Neural cell (in vitro differentiated cells): ENCODE data around the gene ITGAE. TPM values are rescaled to one million over a fixed set of nuclear protein-coding genes. Genes with fewer than 3 reads are reported as not detected.

Source experiments
- H2AFZ ChIP-seq: fragments of 200-600, 300-800 bp; sonication (generic), shearing (Covaris generic); 2 replicates; pipeline ENCODE4 v1.6.0; 2014; ENCODE audit warnings: low read depth, mild to moderate bottlenecking, antibody characterized with exemption, low read length, moderate library complexity
- H3F3A ChIP-seq: fragments of 200-600 bp; shearing (Covaris generic); 2 replicates; pipeline ENCODE4 v1.6.1; 2016; ENCODE audit warnings: mild to moderate bottlenecking, moderate library complexity, mixed read lengths, antibody characterized with exemption, low read length; ENCODE audit not compliant: insufficient read depth, poor library complexity, severe bottlenecking
- H3K27ac ChIP-seq: fragments of 200-600, 300-800 bp; sonication (generic), shearing (Covaris generic); 2 replicates; pipeline ENCODE4 v1.5.1; 2014; ENCODE audit warnings: mild to moderate bottlenecking, low read length, moderate library complexity
- H3K27me3 ChIP-seq: fragments of 300-800, 200-600 bp; sonication (generic), shearing (Covaris generic); 2 replicates; pipeline ENCODE4 v1.6.0; 2014; ENCODE audit warnings: mild to moderate bottlenecking, low read depth, low read length, moderate library complexity; ENCODE audit not compliant: insufficient read depth
- H3K36me3 ChIP-seq: fragments of 300-800, 200-600 bp; sonication (generic), shearing (Covaris generic); 2 replicates; pipeline ENCODE4 v1.5.1; 2014; ENCODE audit warnings: mild to moderate bottlenecking, antibody characterized with exemption, low read length, moderate library complexity; ENCODE audit not compliant: insufficient read depth
- H3K4me2 ChIP-seq: fragments of 300-800, 200-600 bp; sonication (generic), shearing (Covaris generic); 2 replicates; pipeline ENCODE4 v1.6.0; 2014; ENCODE audit warnings: mild to moderate bottlenecking, low read length
- H3K4me3 ChIP-seq: fragments of 300-800, 200-600 bp; sonication (generic), shearing (Covaris generic); 2 replicates; pipeline ENCODE4 v1.5.1; 2014; ENCODE audit warnings: mild to moderate bottlenecking, low read length, moderate library complexity
- H3K79me2 ChIP-seq: fragments of 200-600 bp; shearing (Covaris generic); replicated peaks from 2 replicates; pipeline ENCODE4 v1.6.0; 2014; ENCODE audit warnings: mild to moderate bottlenecking, low read length, moderate library complexity; ENCODE audit not compliant: insufficient read depth
- H3K9ac ChIP-seq: fragments of 300-800, 200-600 bp; sonication (generic), shearing (Covaris generic); 2 replicates; pipeline ENCODE4 v1.6.1; 2016; ENCODE audit warnings: mild to moderate bottlenecking, low read length, mixed read lengths
- H3K9me2 ChIP-seq: fragments of 200-600 bp; shearing (Covaris generic); 2 replicates; pipeline ENCODE4 v1.6.1; 2016; ENCODE audit warnings: mild to moderate bottlenecking, low read length, mixed read lengths; ENCODE audit not compliant: insufficient read depth
- H3K9me3 ChIP-seq: fragments of 200-600, 300-800 bp; sonication (generic), shearing (Covaris generic); 2 replicates; pipeline ENCODE4 v1.6.1; 2016; ENCODE audit warnings: mild to moderate bottlenecking, mixed run types, low read length, moderate library complexity, mixed read lengths
- H4K20me1 ChIP-seq: fragments of 200-600 bp; shearing (Covaris generic); 2 replicates; pipeline ENCODE4 v1.6.1; 2016; ENCODE audit warnings: mild to moderate bottlenecking, mixed run types; ENCODE audit not compliant: insufficient read depth
- EP300 ChIP-seq: fragments of 450-650 bp; conservative IDR thresholded peaks from 2 replicates; pipeline ENCODE4 v1.6.1; 2014; ENCODE audit warnings: antibody characterized with exemption, mild to moderate bottlenecking, moderate library complexity; ENCODE audit not compliant: poor library complexity, severe bottlenecking
- EZH2 ChIP-seq: fragments of 200-600, 300-800 bp; shearing (Covaris generic), sonication (generic); IDR thresholded peaks from 2 replicates; pipeline ENCODE4 v1.6.1; 2014; ENCODE audit warnings: antibody characterized with exemption, low read length, borderline replicate concordance, mild to moderate bottlenecking; ENCODE audit not compliant: insufficient read depth, poor library complexity, severe bottlenecking
- MXI1 ChIP-seq: fragments of 450-650 bp; conservative IDR thresholded peaks from 2 replicates; pipeline ENCODE4 v1.6.1; 2014; ENCODE audit warnings: antibody characterized with exemption, mild to moderate bottlenecking; ENCODE audit not compliant: poor library complexity, severe bottlenecking
- POLR2AphosphoS5 ChIP-seq: IDR thresholded peaks from 2 replicates; pipeline ENCODE4 v1.6.1; 2012
- RAD21 ChIP-seq: fragments of 450-650 bp; conservative IDR thresholded peaks from 2 replicates; pipeline ENCODE4 v1.6.1; 2014; ENCODE audit warnings: antibody characterized with exemption, mild to moderate bottlenecking, moderate library complexity
- SMC3 ChIP-seq: fragments of 450-650 bp; conservative IDR thresholded peaks from 2 replicates; pipeline ENCODE4 v1.6.1; 2014; ENCODE audit warnings: antibody characterized with exemption, mild to moderate bottlenecking, moderate library complexity; ENCODE audit not compliant: poor library complexity
- TAF1 ChIP-seq: IDR thresholded peaks from 2 replicates; pipeline ENCODE4 v1.6.1; 2012; ENCODE audit warnings: low read depth
- polyA plus RNA-seq: library from polyadenylated mRNA; depleted of rRNA; stranded (reverse); fragments of >200 nt; gene quantifications from 2 replicates; pipeline ENCODE4 v1.2.3, GENCODE V29; 2014
- TF ChIP-seq, protein P1 (sequence below): fragments of 450-650 bp; IDR thresholded peaks from 2 replicates; pipeline ENCODE4 v1.5.1; 2014; ENCODE audit warnings: antibody characterized with exemption, mild to moderate bottlenecking, moderate library complexity; ENCODE audit not compliant: poor library complexity, severe bottlenecking
- TF ChIP-seq, protein P2 (sequence below): IDR thresholded peaks from 2 replicates; pipeline ENCODE4 v1.6.1; 2012; ENCODE audit warnings: borderline replicate concordance

The ITGAE gene
- polyA plus RNA-seq, 1 donor from 2014 or later: 169 TPM

DNA sequence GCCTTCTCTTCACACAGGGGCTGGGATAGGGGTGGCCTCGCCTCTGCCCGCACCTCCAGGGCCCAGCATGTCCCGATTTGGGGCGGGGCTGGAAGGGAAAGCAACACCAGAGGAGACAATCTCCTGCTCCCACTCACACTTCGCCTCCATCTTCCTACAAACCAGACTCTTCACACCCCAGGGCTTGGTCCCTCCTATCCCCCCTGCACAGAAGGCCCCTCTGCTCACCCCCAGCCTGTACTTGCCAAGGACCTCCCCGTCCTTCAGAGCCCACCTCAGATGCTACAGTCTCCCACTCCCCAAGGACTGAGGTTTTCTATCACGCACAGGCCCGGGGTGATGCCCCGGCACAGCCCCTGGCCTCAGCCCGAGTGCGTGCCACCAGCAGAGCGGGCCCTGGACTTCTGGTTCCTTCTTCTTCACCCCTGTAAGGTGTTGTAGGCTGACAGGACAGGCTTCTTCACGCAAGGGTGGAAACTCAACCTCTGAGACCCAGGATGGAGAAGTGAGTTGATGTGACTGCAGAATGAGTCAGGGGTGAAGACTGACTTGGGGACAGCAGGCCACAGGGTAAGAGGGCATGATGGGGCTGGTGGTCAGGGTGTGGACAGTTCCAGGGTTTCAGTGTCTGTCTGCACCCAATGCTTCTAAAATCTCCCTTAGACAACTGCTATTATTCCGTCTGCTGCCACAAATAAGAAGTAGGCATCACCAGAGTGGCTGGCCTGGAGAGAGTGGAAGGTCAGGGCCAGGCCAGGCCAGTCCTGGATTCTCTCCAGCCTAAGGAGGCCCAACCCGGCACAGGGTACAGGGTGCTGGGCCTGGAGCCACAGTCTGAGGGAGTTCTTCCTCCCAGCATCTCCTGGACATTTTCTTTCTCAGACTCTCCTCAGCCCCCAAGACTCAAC is 2.5 kb downstream of the ITGAE start:
- no peaks in the 10 kb centered on the region for H3F3A ChIP-seq
- H3K9ac ChIP-seq: no peak overlapping the region
- H2AFZ ChIP-seq: no peak overlapping the region
- no peak overlapping the region for H3K4me3 ChIP-seq
- H3K27ac ChIP-seq: no peak overlapping the region
- no peaks in the 10 kb centered on the region for H3K27me3 ChIP-seq
- no peaks in the 10 kb centered on the region for H3K9me2 ChIP-seq
- no peaks in the 10 kb centered on the region for H4K20me1 ChIP-seq
- TF ChIP-seq TAF1 (no peak), EZH2 (no peak), RAD21 (no peak), POLR2AphosphoS5 (no peak), EP300 (no peak), SMC3 (no peak), MXI1 (no peak)
- TF ChIP-seq, protein P1, sequence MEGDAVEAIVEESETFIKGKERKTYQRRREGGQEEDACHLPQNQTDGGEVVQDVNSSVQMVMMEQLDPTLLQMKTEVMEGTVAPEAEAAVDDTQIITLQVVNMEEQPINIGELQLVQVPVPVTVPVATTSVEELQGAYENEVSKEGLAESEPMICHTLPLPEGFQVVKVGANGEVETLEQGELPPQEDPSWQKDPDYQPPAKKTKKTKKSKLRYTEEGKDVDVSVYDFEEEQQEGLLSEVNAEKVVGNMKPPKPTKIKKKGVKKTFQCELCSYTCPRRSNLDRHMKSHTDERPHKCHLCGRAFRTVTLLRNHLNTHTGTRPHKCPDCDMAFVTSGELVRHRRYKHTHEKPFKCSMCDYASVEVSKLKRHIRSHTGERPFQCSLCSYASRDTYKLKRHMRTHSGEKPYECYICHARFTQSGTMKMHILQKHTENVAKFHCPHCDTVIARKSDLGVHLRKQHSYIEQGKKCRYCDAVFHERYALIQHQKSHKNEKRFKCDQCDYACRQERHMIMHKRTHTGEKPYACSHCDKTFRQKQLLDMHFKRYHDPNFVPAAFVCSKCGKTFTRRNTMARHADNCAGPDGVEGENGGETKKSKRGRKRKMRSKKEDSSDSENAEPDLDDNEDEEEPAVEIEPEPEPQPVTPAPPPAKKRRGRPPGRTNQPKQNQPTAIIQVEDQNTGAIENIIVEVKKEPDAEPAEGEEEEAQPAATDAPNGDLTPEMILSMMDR: no peak
- TF ChIP-seq, protein P2, sequence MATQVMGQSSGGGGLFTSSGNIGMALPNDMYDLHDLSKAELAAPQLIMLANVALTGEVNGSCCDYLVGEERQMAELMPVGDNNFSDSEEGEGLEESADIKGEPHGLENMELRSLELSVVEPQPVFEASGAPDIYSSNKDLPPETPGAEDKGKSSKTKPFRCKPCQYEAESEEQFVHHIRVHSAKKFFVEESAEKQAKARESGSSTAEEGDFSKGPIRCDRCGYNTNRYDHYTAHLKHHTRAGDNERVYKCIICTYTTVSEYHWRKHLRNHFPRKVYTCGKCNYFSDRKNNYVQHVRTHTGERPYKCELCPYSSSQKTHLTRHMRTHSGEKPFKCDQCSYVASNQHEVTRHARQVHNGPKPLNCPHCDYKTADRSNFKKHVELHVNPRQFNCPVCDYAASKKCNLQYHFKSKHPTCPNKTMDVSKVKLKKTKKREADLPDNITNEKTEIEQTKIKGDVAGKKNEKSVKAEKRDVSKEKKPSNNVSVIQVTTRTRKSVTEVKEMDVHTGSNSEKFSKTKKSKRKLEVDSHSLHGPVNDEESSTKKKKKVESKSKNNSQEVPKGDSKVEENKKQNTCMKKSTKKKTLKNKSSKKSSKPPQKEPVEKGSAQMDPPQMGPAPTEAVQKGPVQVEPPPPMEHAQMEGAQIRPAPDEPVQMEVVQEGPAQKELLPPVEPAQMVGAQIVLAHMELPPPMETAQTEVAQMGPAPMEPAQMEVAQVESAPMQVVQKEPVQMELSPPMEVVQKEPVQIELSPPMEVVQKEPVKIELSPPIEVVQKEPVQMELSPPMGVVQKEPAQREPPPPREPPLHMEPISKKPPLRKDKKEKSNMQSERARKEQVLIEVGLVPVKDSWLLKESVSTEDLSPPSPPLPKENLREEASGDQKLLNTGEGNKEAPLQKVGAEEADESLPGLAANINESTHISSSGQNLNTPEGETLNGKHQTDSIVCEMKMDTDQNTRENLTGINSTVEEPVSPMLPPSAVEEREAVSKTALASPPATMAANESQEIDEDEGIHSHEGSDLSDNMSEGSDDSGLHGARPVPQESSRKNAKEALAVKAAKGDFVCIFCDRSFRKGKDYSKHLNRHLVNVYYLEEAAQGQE: no peak
- no peak overlapping the region for H3K4me2 ChIP-seq
- no peaks in the 10 kb centered on the region for H3K79me2 ChIP-seq
- H3K36me3 ChIP-seq: no peaks in the 10 kb centered on the region
- H3K9me3 ChIP-seq: no peaks in the 10 kb centered on the region

DNA sequence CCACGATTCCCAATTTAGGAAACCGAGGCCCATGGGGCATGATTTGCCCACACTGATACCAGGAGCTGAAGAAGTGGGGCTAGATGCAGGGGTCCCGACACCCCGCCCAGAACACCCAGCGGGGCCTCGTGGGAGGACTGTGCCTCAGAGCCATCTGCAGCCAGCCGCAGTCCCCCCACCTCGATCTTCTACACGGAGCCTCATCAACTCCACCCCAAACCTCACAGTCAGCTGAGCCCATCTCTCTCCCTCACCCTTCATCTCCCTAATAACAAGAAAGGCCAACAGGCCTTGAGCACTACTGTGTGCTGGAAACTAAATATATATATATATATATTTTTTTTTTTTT is 4.2 kb downstream of the ITGAE start:
- no peak overlapping the region for H3K9ac ChIP-seq
- H3K9me3 ChIP-seq: no peaks in the 10 kb centered on the region
- no peak overlapping the region for H2AFZ ChIP-seq
- H3K4me3 ChIP-seq: no peak overlapping the region
- TF ChIP-seq EZH2: no peak
- TF ChIP-seq MXI1: no peak
- TF ChIP-seq, protein P2: no peak
- TF ChIP-seq RAD21: no peak
- no peak for TF ChIP-seq EP300
- TF ChIP-seq, protein P1: no peak
- no peak for TF ChIP-seq POLR2AphosphoS5
- no peak for TF ChIP-seq SMC3
- TF ChIP-seq TAF1: no peak
- no peaks in the 10 kb centered on the region for H3F3A ChIP-seq
- H3K9me2 ChIP-seq: no peaks in the 10 kb centered on the region
- no peaks in the 10 kb centered on the region for H3K36me3 ChIP-seq
- H3K27ac ChIP-seq: no peak overlapping the region
- no peak overlapping the region for H3K4me2 ChIP-seq
- no peaks in the 10 kb centered on the region for H4K20me1 ChIP-seq
- no peaks in the 10 kb centered on the region for H3K27me3 ChIP-seq
- H3K79me2 ChIP-seq: no peaks in the 10 kb centered on the region
